NOMO-1 (cell line): Measurements from ENCODE around the gene GMDS.
"Not testable (repeated sequence)": the region's sequence is repeated elsewhere in the genome, so short reads cannot be mapped to it uniquely, and the experiment has no call there.

ENCODE experiments used
- DNase-seq, 2 experiments: peaks; one replicate each; lab custom pipeline; 2025; ENCODE audit not compliant: unreplicated experiment in 2 of 2; lab: John Stamatoyannopoulos, UW

The GMDS gene

GRCh38 chr6:1704711-1705110 lies 540.7 kb downstream of the GMDS start:
- no peak for DNase-seq

- no peak for DNase-seq
These were observed 541.5 kb downstream of the GMDS start for GRCh38 chr6:1703923-1704322.

- no peak for DNase-seq
These were observed 542.1 kb downstream of the GMDS start for GRCh38 chr6:1703091-1703855.

GRCh38 chr6:1702580-1703051 lies 542.8 kb downstream of the GMDS start:
- no peak for DNase-seq

GRCh38 chr6:1701668-1702353 lies 543.6 kb downstream of the GMDS start:
- no peak for DNase-seq

GRCh38 chr6:1700278-1700967 lies 545.0 kb downstream of the GMDS start:
- DNase-seq, result no peak

GRCh38 chr6:1698527-1698926 lies 546.9 kb downstream of the GMDS start:
- DNase-seq, result no peak

- peak in 1 of 2 experiments; percentile 5 for DNase-seq
These were observed 547.6 kb downstream of the GMDS start for GRCh38 chr6:1697688-1698351.

GRCh38 chr6:1696463-1696850 lies 548.9 kb downstream of the GMDS start:
- no peak for DNase-seq

- no peak for DNase-seq
These were observed 549.6 kb downstream of the GMDS start for GRCh38 chr6:1695546-1696462.

- DNase-seq, result not testable (repeated sequence)
These were observed 553.6 kb downstream of the GMDS start for GRCh38 chr6:1691828-1692227.

GRCh38 chr6:1690656-1691055 lies 554.7 kb downstream of the GMDS start:
- not testable (repeated sequence) for DNase-seq

GRCh38 chr6:1689141-1689540 lies 556.3 kb downstream of the GMDS start:
- DNase-seq, result peak in 1 of 2 experiments; percentile 21

- no peak for DNase-seq
These were observed 557.0 kb downstream of the GMDS start for GRCh38 chr6:1688396-1688795.

- DNase-seq, result no peak
These were observed 558.0 kb downstream of the GMDS start for GRCh38 chr6:1687402-1687801.

- no peak for DNase-seq
These were observed 559.0 kb downstream of the GMDS start for GRCh38 chr6:1686117-1687098.

GRCh38 chr6:1679688-1680068 lies 565.7 kb downstream of the GMDS start:
- no peak for DNase-seq

GRCh38 chr6:1679031-1679687 lies 566.2 kb downstream of the GMDS start:
- no peak for DNase-seq
